Heart right ventricle (tissue), 16 donors: ENCODE measurements around the gene NDUFAF8. TPM values are rescaled to one million over a fixed set of nuclear protein-coding genes. Genes with fewer than 3 reads are reported as not detected.

Experiments
- ATAC-seq, 8 donors: fragments of 200-7000 bp; cut with Tn5 transposase; one replicate each; pipeline ENCODE4 v1.9.1; 2020; ENCODE audit warnings: mild to moderate bottlenecking in 8 of 8, moderate library complexity in 8 of 8, moderate number of reproducible peaks in 1 of 8
- DNase-seq, 2 donors: peaks; one replicate each; pipeline ENCODE4 v3.0.0-alpha.2; 2020
- H3K27ac ChIP-seq, 10 donors: fragments of 200-600 bp; sonication (generic) in 2 of 10; one replicate each; pipeline versions ENCODE4 v1.5.0 to v1.8.0; 2020 to 2022; ENCODE audit warnings: mild to moderate bottlenecking in 3 of 10
- H3K27me3 ChIP-seq, 7 donors: fragments of 200-600 bp; one replicate each; pipeline ENCODE4 v1.8.0; 2021 to 2022; ENCODE audit warnings: mild to moderate bottlenecking in 2 of 7
- H3K36me3 ChIP-seq, 9 donors: fragments of 200-600 bp; sonication (generic) in 1 of 9; one replicate each; pipeline versions ENCODE4 v1.5.0 to v1.8.0; 2020 to 2022; ENCODE audit warnings: mild to moderate bottlenecking in 2 of 9
- H3K4me1 ChIP-seq, 9 donors: fragments of 200-600 bp; sonication (generic) in 1 of 9; one replicate each; pipeline versions ENCODE4 v1.5.0 to v1.8.0; 2020 to 2022; ENCODE audit warnings: mild to moderate bottlenecking in 4 of 9
- H3K4me3 ChIP-seq, 10 donors: fragments of 200-600 bp; sonication (generic) in 2 of 10; one replicate each; pipeline versions ENCODE4 v1.5.0 to v1.8.0; 2020 to 2022; ENCODE audit warnings: mild to moderate bottlenecking in 7 of 10, moderate library complexity in 2 of 10
- H3K9me3 ChIP-seq, 11 donors: fragments of 200-600 bp in 10 of 11; sonication (generic) in 2 of 11; one replicate each; pipeline versions ENCODE4 v1.5.0 to v1.8.0; 2013 to 2022; ENCODE audit warnings: mild to moderate bottlenecking in 2 of 11, control low read depth in 1 of 11, moderate library complexity in 1 of 11
- CTCF ChIP-seq, 9 donors: fragments of 200-600 bp; sonication (generic) in 2 of 9; IDR thresholded peaks; one replicate each; pipeline versions ENCODE4 v1.5.0 to v1.8.0; 2021 to 2022; ENCODE audit warnings: antibody characterized with exemption in 9 of 9, mild to moderate bottlenecking in 5 of 9, moderate library complexity in 1 of 9
- WGBS, 2 donors: extraction: QIAGEN DNeasy Blood & Tissue Kit; methylation state at CpG; one replicate each; pipeline ENCODE4 v1.1.7; 2013; ENCODE audit warnings: inconsistent platforms in 1 of 2; 5-methylcytosine and 5-hydroxymethylcytosine counted together
- intact Hi-C, 10 donors: fragments of 100-400 bp; cut with DNase I; formaldehyde crosslinking; loops; one replicate each; pipeline versions ENCODE4 v1.11.1 to v1.14.2; 2022
- long read RNA-seq, 3 donors: library from polyadenylated mRNA; unstranded; transcript quantifications; one replicate each; pipeline ENCODE4 v2.0.0, GENCODE V29; 2020 to 2021
- polyA plus RNA-seq, 2 donors: library from polyadenylated mRNA; stranded (reverse); fragments of 200-250 nt; gene quantifications; one replicate each; pipeline ENCODE4 v1.2.3, GENCODE V29; 2013
- total RNA-seq, 10 donors: library from RNA; stranded (reverse); fragmentation: NEBNext Ultra II Directional in 3 of 10; extraction: Animal tissue kit (Norgen Biotek cat#: 25700) in 3 of 10; gene quantifications; one replicate each; pipeline versions ENCODE4 v1.2.1 to v1.2.4, GENCODE V29; 2021 to 2023
- donor health status: Arrhythmogenic right ventricular cardiomyopathy.
- donor health status: ischemic (EF 13 %, LVEDD 7.1; RV severe dilation, severe dysfunction).
- donor health status: healthy with polysubstance abuse.
- donor health status: DM: no; HTN: yes; CAD: no.
- donor health status: DM: no; HTN: no; CAD: no.
- donor health status: ischemic (EF 25% LVEDD 6.9; RV normal size, moderate dysfunction).
- donor health status: ischemic (EF 25% LVEDD 5.7; RV mildly dilated, moderate dysfunction).
- donor health status: healthy.
- donor health status: DM: yes; HTN: yes; CAD: no.
- donor health status: Ischemic cardiomyopathy.
- donor health status: ischemic (EF 35%, LVEDD 5.7; RV mildly dilated, moderate dysfunction).
- donor health status: nonischemic (EF 11% LVEDD 7.7; RV severe dilation, severe dysfunction).
- donor health status: DM: yes; HTN: yes; CAD: no.
- donor health status: PGD.
- donor health status: ischemic (EF 29% LVEDD 5.4; RV normal size, mild dysfunction).
- donor health status: nonischemic (EF 23%, LVEDD 6.1; RV moderate dilation, normal function).

The NDUFAF8 gene
- total RNA-seq, result 10 to 100 TPM; 49.6 to 74.8 (median 58.9) TPM
- 10 to 100 TPM; 41.5 to 68.0 TPM for polyA plus RNA-seq
- long read RNA-seq, donor 1, transcript NDUFAF8-201 (3 exons, 615 nt), result major isoform, 16 of 20 reads
- long read RNA-seq, donor 1, partial matches to known transcripts, result 0 of 20 reads
- long read RNA-seq, donor 1, other reads (novel, unspliced or antisense), result 3 of 20 reads
- long read RNA-seq, donor 2, transcript NDUFAF8-201 (3 exons, 615 nt), result major isoform, 24 of 30 reads
- long read RNA-seq, donor 2, partial matches to known transcripts, result 2 of 30 reads
- long read RNA-seq, donor 2, other reads (novel, unspliced or antisense), result 1 of 30 reads
- long read RNA-seq, donor 3, partial matches to known transcripts, result 0 of 6 reads
- long read RNA-seq, donor 3, other reads (novel, unspliced or antisense), result 1 of 6 reads

GRCh38 chr17:81238815-81239713, at the start of gene NDUFAF8, which contains the start of gene TEPSIN:
NDUFAF8 (plus strand) TSS chr17:81239318; CDS start chr17:81239364, 46 bp downstream.
TEPSIN (minus strand) TSS chr17:81239055; CDS start chr17:81239033, 22 bp downstream.
- peak within 1 kb of the TSS; percentile 81 to 100 (median 92) for H3K4me3 ChIP-seq
- H3K27me3 ChIP-seq, result no peaks in the 10 kb centered on the region

GRCh38 chr17:81189670-81190530, 49.2 kb upstream of the NDUFAF8 start:
- H3K4me3 ChIP-seq, result no peak overlapping the region
- DNase-seq, result no peak
- no peaks in the 10 kb centered on the region for H3K9me3 ChIP-seq
- no peaks in the 10 kb centered on the region for H3K27me3 ChIP-seq
- ATAC-seq, result peak in 3 of 8 donors; percentile 15 to 28 (median 18)
- H3K36me3 ChIP-seq, result peaks cover 0 to 24% (median 0%) of the 10 kb centered on the region in 9 donors
- peak in 2 of 9 donors; percentile 23 to 26 for TF ChIP-seq CTCF (IDR thresholded peaks at IDR 0.05)
- WGBS, 2 donors, result 83 to 84% methylated on average over 27 of the region's 27 CpGs
- intact Hi-C loops, result loop anchor here in 3 of 10 donors (10.0 kb wide), 1 partner anchor 45 kb away; no protein-coding TSS in a partner anchor
- H3K4me1 ChIP-seq, result peaks cover 0 to 8% (median under 1%) of the 10 kb centered on the region in 9 donors
- H3K27ac ChIP-seq, result no peak overlapping the region

More at GRCh38 chr17:81238815-81239713, at the start of gene NDUFAF8, which contains the start of gene TEPSIN:
- Histone ChIP-seq H3K9me3 (no peaks in the 10 kb centered on the region), H3K4me1 (peaks cover 10 to 52% (median 32%) of the 10 kb centered on the region in 9 donors), H3K36me3 (peaks cover 0 to 21% (median 0%) of the 10 kb centered on the region in 9 donors), H3K27ac (peak within 1 kb of the TSS; percentile 59 to 90 (median 82))
- TF ChIP-seq CTCF (IDR thresholded peaks at IDR 0.05), result peak in 2 of 9 donors; percentile 8 to 25
- ATAC-seq (peak; percentile 96 to 99 (median 98)), DNase-seq (peak; percentile 95 to 98)
- intact Hi-C loops, result loop anchor here in 2 of 10 donors (1.0 to 10.0 kb wide), 2 partner anchors 16 to 244 kb away; partner anchors contain the start of gene CHMP6 (in 1 of the 2)
- 0% methylated on average over 68 to 100 of the region's 100 CpGs for WGBS, 2 donors

- H3K9me3 ChIP-seq, result no peaks in the 10 kb centered on the region
- intact Hi-C loops, result loop anchor here in 3 of 10 donors (10.0 kb wide), 1 partner anchor 46 kb away; no protein-coding TSS in a partner anchor
- ATAC-seq (no peak), DNase-seq (no peak)
- WGBS, 2 donors, result 94 to 96% methylated on average over 28 of the region's 28 CpGs
- H3K27me3 ChIP-seq, result no peaks in the 10 kb centered on the region
- no peak overlapping the region for H3K27ac ChIP-seq
- TF ChIP-seq CTCF (IDR thresholded peaks at IDR 0.05), result no peak
- H3K36me3 ChIP-seq, result peaks cover 0 to 24% (median 0%) of the 10 kb centered on the region in 9 donors
- peaks cover 0 to 15% (median 8%) of the 10 kb centered on the region in 9 donors for H3K4me1 ChIP-seq
- H3K4me3 ChIP-seq, result no peak overlapping the region
These were observed 48.5 kb upstream of the NDUFAF8 start for GRCh38 chr17:81190591-81190990.
